Brain pericyte (primary cell): Measurements from ENCODE around the gene WNT1.

Experiments used
- DNase-seq: peaks from one replicate; pipeline ENCODE4 v3.0.0-alpha.2; 2012; ENCODE audit warnings: low read depth, low spot score

Gene WNT1

DNA sequence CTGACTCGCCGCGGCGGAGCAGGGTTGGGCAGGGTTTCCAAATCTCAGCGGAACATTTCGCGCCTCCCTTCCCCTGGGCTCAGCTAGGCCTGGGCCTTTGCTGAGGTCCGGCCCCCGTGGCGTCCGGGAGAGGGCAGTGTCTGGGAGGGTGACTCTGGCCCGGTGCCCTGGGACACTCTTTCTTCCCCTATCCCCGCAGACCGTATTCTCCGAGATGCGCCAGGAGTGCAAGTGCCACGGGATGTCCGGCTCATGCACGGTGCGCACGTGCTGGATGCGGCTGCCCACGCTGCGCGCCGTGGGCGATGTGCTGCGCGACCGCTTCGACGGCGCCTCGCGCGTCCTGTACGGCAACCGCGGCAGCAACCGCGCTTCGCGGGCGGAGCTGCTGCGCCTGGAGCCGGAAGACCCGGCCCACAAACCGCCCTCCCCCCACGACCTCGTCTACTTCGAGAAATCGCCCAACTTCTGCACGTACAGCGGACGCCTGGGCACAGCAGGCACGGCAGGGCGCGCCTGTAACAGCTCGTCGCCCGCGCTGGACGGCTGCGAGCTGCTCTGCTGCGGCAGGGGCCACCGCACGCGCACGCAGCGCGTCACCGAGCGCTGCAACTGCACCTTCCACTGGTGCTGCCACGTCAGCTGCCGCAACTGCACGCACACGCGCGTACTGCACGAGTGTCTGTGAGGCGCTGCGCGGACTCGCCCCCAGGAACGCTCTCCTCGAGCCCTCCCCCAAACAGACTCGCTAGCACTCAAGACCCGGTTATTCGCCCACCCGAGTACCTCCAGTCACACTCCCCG lies 3.0 kb downstream of the WNT1 start:
- no peak for DNase-seq

- no peak for DNase-seq
Observed at GRCh38 chr12:48981757-48982157, 3.6 kb downstream of the WNT1 start.

DNA sequence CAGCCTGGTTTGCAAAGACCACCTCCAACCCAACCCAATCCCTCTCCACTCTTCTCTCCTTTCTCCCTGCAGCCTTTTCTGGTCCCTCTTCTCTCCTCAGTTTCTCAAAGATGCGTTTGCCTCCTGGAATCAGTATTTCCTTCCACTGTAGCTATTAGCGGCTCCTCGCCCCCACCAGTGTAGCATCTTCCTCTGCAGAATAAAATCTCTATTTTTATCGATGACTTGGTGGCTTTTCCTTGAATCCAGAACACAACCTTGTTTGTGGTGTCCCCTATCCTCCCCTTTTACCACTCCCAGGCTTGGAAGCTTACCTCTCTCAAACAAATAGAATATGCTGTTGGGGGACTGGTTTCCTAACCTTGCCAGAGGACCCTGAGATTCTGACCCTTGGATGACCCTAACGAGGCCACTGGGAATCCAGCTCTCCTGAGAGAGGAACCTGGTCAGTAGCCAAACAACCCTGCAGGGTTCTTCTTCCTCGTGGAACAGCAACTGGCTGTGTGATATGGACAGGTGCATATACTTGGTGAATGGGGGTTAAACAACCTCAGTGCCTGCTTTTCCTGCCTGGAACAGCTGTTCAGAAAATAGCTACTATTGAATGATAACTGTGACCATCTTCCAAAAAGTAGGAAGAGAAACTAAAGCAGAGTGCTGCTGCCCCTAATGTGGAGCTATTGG lies 4.4 kb downstream of the WNT1 start:
- no peak for DNase-seq

DNA sequence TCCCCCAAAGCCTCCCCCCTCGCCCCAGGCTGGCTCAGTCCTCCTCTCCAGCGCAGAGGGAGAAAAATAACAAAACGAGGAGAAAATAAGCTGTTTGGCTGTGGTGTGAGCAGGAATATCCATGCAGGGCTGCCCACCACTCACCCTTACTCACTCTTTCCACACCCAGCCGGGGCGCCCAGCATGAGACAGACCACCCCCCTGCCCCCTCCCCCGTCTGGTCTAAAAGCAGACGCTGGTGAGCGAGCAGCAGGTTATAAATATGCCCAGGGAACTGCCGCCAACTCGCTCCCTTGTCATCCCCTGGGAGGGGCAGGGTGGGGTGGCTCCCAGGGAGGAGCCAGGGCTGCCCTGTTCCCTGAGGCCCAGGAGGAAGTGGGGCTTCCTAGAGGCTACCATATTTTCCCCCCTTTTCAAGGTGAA lies 7.4 kb downstream of the WNT1 start:
- DNase-seq = no peak

DNA sequence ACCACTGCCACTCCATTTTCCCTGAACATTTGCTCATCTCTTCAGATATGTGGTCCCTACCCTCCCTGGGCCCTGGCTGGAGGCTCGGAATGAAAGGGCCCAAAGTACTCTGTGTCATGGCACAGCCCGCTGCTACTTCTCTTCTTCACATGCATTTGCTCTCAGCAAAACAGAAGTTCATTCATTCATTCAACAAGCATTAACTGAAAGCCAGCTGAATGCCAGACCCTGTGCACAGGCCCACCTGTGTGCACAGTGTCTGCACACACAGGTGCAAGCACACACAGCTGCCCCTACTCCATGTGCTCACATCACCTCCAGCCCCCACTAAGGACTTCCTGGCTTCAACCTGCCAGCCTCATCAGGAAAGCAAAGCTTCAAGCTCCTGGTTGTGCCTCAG lies 7.8 kb downstream of the WNT1 start:
- no peak for DNase-seq

DNA sequence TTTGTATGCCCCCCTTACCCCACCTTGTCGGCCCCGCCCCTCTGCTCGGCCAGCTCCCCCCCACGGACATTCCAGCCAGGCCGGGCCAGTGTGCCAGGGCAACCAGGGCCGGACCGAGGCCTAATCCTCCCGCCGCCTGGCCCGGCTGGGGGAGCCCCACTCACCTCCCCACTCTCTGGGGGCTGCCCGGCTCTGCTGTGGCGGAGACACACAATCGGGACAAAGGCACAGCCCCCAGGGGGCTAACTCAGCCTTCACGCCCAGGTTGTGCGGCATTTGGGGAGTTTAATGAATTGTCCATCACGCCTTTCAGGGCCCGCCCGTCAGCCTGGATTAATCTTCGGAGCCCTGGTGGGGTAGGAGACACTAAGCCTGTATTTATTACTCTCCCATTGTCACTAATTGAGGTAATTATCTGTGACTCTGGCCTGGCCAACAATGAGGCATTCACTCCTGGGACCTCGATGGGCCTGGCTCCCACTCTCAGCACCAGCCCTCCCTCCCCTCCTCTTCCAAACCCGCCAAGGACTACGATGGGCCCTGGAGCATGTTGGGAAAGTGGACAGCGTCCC lies 8.7 kb downstream of the WNT1 start:
- no peak for DNase-seq

GRCh38 chr12:48988030-48988649 lies 10.0 kb downstream of the WNT1 start:
- DNase-seq = no peak

DNA sequence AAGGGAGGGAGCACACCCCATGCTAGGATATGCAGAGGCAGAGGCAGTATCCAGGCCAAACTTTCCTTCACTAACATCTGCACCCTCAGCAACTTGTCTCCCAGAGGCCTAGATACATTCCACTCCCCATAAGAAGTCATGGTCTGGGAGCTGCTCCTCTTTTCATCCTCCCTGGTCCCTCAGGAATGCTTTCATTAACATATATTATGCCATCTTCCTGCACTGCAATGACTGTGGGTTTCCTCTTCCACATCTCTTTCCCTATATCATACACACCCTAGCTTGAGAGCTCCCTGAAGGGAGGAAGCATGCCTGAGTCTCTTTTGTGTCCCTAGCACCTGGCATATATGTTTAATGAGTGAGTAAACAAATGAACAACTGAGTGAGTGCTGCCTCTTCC lies 12.4 kb downstream of the WNT1 start:
- no peak for DNase-seq

GRCh38 chr12:48991247-48992050 lies 13.3 kb downstream of the WNT1 start:
- DNase-seq = no peak

DNA sequence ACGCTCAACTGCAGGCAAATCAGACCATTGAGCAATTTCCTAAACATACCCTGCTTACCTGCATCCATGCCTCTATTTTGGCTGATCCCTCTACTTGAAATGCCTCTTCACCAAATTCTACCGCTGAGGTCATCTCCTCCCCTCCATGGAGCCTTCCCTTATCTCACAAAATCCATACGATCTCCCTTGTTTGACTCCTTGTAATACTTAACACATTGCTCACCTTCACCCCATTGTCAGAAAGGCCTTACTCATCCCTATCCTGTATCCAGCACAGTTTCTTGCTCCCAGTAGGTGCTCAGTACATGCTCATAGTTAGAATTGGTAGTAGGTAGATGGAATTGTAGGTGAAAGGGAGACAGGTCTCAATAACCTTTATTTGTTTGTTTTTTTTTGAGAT lies 15.7 kb downstream of the WNT1 start:
- DNase-seq = no peak

DNA sequence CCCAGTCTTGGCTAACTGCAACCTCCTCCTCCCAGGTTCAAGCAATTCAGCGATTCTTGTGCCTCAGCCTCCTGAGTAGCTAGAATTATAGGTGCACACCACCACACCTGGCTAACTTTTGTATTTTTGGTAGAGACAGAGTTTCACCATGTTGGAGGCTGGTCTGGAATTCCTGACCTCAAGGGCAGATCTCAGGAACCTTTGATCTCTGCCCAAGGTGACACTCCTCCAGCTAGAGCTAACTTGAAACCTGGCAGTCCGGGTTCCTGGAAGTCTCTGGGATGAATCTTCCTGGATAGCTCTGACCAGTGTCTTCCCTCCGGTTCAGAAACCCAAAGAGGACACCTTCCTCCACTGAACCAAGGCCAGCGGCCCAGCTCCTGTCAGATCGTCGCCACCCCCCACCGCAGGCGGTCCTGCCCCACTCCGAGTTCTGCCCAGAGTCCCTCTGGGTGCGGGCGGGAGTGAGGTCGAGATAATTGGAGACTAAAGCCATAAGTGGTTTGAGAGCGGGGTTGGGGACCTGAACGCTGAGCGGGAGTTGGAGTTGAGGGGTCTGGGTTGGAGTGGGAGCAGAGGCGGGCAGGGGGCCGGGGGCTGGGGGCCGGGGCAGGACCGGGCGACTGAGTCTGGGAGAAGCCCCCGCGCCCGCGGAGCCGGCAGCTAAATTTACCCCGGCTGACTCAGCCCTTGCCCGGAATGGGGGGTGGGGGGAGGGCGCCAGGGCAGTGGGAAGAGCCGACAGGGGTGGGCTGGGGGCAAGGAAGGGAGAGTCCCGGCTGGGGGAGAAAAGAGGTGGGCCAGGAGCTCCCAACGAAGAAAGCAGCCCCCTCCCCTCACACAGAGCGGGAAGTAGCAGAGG lies 16.3 kb downstream of the WNT1 start:
- no peak for DNase-seq

DNA sequence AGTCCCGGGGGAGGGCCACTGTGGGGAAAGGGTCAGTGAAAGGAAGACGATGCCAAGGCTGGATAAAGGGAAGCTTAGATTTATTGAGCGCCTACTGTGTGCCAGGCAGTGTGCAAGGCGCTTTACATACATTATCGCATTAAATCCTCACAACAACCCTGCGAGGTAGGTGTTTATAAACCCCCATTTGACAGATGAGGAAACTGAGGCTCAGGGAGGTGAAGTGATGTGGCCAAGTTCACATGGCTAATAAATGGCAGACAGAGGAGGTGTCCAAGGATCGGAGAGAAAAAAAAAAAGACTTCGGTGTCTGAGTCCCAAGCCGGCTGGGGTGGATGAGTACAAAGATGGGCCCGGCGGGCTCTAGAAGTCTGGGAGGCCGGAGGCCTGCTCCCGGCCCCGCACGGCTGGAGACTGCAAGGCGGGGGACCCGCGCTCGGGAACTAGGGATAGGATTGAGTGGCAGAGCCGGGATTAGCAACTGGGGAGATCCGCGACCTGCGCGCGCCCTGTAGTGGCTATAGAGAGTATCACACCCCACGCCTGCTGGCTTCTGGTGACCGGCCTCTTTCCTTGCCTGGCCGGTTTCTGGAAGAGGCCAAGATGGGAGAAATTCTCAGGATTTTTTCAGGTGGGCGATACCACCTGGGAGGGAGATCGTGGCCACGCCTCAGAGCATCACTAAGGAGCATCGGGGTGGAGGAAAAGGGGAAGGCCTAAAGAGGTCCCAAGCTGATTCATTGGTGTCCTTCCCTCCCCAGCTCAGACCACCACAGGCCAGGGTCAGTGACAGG lies 17.2 kb downstream of the WNT1 start:
- no peak for DNase-seq

GRCh38 chr12:48996794-48997718 lies 18.9 kb downstream of the WNT1 start:
- DNase-seq = no peak

- no peak for DNase-seq
Observed at GRCh38 chr12:48997719-48998496, 19.8 kb downstream of the WNT1 start.

DNA sequence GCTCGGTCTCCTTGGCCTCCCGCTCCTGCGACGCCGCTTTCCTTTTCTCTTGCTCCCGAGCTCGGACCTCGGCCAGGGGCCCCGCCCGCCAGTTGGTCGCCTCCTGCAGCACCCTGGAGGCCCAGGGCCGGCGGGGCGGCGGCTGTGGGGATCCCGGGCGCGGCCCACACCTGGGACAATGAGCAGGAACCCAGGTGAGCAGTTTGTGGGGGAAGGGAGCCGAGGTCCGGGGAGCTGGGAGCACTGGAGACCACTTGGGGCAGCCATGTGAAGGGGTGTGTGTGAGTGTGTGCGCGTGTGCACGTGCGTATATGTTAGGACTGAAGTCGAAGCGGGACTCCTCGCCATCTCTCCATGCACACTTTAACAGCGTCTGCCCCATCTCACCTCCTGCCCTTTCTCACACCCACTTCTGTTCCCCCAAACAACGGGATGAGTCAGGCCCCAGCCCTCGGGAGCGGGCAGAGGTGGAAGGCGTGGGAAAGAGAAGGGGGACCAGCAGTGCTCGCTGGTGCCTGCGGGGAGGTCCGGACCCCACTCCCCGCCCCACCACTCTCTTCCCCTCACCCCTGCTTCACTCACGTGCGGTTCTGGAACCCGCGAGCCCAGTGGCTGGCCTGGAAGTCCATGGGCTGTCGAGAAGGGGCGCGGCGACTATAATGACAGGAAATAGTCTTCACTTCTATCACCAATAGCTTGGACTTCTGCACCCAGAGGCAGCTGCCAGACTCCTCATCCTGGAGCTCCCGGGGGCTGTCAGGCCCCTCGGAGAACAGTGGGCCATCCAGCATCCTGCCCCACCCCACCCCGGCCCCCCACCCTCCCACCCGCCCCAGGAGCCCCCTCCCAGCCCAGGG lies 20.6 kb downstream of the WNT1 start:
- DNase-seq = no peak

DNA sequence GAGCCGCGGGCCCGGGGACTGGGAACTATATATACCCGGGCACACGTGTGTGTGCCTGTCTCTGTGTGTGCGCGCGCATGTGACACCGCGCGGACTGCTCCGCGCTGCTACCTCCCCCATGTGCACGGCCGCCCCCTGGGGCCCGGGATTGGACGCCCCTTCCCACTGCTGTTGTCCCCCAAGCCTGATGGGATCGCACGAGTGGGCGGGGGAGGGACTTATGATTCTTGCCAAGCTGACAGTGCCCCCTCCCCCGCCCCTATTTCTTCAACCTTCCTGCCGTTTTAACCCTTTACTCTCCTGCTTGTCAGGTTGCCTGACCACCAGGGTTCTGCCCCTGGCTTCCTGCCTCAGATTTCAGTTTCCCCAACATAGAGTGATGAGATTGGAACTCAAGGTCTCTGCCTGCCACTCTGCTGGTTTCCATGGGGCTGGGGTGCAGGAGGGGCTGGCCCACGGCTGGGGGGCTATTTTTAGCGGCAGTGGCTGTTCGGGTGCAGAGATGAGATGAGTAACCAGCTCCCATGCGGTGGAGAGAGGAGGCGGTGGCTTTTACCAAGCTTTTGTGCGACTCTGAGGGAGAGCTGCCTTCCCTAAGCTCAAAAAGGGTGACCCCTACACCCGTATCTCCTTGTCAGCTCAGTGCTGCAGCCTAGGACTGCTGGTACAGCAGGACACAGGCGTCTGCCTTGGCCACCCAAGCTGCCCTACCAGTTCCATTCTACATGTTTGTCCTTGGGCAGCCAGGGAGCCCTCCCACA lies 21.4 kb downstream of the WNT1 start, which contains the start of gene DDN:
Gene DDN, minus strand, starts transcription at position 5 of the 761 bp plus-strand sequence. CDS start 88 bp downstream, outside the sequence.
- no peak for DNase-seq
